Stimulated activated CD8-positive, alpha-beta memory T cell treated with anti-CD3 and anti-CD28 coated beads, Interleukin-15, amount 100 ng/mL, for 48 hours (primary cell): ENCODE results near the gene BABAM2.

Experiments
- DNase-seq, 2 donors: peaks; one replicate each; pipeline ENCODE4 v3.0.0-alpha.2; 2020; ENCODE audit warnings: low read depth in 2 of 2

The BABAM2 gene

DNA sequence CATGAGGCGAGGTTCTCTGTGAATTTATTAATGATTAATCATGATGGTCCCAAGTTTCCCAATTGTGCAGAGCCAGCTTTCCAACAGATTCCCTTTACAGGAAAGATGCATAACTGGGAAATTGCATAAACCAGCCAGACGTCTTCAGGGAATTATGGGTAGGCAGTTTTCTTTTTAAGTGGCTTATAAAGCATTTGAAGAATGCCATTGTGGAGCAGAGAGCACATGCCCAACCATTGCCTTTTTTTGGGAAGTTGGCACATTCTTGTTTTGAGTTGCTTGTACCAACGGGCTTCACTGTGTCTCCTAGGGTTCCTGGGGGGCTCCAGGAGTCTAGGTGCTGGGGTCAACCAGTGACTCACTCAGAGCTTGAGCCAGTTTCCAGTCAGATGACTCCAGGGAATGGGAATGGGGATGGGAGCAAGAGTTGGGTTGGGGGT, 270.5 kb downstream of the BABAM2 start:
- no peak for DNase-seq

DNA sequence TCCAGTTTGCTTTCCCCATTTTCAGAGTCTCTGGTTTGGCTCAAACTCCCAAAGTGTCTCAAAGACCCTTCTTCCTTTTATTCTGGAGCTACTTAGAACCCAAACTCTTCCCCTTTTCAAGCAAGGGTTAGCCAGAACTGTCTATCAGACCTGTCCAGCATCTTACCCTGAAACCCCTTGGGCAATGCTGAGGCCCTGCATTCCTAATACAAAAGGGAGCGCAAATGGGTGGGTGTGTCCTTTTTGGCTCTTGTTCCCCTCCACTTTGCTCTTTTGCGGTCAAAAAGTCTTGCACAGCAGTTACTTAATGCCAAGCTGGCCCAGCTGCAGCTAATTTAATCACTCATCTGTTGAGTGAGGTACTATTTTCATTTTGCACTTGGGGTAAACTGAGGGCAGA, 270.9 kb downstream of the BABAM2 start:
- no peak for DNase-seq

DNA sequence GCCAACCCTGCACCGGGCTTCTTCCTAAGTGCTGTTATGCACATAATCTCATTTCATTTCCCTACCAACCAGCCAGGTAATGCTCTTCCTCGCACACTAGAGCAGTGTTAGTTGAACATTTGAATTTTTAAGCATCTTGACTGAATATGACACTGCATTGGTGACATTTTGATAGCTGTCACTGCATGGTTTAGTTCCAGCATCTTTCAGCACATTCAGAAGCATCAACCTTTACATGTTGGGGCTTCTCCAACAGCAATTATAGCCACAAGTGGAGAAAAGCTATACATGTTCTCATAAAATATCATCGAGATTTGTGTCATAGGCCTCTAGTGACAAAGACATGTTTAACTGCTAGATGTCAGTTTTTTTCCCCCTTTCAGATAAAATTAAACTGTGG, 272.0 kb downstream of the BABAM2 start:
- no peak for DNase-seq

GRCh38 chr2:28163028-28163427, 272.5 kb downstream of the BABAM2 start:
- DNase-seq: no peak

- no peak for DNase-seq
Measured at GRCh38 chr2:28163627-28164279, 273.2 kb downstream of the BABAM2 start.

GRCh38 chr2:28164280-28164801, 273.8 kb downstream of the BABAM2 start:
- DNase-seq: no peak

GRCh38 chr2:28165087-28165635, 274.6 kb downstream of the BABAM2 start:
- DNase-seq: no peak

DNA sequence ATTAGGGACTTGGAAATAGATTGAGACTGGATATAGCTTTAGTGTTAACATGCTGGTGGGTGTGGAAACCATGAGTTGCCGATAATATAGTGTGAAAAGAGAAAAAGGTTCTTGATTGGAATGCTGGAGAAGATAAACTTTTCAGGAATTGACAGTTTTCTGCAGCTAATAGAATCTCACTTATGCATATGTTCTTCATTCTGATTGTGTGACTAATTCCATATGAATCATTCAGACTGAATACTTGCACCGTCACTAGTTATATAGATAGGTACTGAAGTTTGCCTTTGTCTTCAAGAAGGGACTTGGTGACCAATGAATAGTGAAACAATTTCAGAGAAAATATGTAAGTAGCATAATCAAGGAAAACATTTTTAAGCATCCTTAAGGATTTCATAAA, 276.4 kb downstream of the BABAM2 start:
- DNase-seq: no peak

DNA sequence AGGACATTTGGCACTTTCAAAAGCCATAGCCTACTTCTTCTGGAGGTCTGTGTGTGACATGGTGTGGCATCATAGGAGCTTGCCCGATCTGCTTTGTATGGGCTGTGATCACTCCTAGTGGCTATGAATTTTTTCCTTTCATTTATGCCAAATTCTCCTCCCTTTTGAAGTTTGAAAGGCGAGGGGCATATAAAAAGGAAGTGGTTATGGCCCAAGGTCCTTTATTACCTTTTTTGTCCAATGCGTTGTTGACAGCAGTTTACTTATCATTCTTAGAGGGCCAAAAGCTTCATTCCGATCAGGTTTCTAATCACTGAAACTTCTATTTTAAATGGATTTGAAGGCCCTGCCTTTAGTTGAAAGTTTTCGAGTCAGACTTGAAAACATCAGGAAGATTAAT, 277.8 kb downstream of the BABAM2 start:
- DNase-seq: no peak

DNA sequence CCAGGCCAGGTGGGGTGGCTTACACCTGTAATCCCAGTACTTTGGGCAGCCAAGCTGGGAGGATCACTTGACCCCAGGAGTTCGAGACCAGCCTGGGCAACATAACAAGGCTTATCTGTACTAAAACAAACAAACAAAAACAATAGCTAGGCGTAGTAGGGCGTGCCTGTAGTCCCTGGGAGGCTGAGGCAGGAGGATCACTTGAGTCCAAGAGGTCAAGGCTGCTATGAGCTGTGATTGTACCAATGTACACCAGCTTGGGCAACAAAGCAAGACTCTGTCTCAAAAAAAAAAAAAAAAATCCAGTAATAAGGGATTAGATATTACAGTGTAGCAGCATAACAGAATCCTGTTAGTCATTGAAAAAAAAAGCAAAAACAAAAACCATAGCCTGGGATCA, 279.0 kb downstream of the BABAM2 start:
- DNase-seq: no peak

DNA sequence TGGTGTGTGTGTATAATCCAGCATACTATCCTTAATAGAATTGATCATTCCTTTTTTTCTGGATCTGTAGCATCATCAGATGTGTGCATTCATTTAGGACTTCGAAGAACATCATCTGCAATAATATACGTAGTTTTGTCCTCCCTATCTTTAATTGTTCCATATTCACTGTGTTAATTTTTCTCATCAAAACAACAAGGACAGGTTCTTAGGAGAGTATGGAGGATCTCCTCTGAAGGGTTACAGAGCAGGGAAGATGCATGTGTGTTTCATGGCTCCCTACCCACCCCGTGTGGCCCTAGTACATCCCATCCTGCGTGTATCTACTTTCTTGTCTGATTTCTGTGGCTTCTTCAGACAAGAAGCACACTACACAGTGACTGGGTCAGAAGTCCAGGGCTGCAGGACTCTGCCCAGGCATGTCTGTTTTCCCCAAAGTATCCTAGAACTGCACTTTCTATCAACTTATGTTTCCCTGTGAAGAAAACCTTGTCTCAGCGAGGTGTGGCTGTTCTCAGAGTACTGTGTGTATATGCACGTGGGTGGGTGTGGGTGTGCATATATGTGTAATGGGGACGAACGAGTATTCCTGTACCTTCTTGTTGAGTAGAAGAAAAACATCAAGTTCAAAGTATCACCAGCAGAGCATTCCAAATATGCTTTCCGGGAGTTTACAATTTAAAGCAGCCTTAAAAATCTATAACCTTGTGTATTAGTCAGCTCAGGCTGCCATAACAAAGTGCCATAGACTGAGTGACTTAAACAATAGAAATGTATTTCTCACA, 281.8 kb downstream of the BABAM2 start:
- DNase-seq: no peak

DNA sequence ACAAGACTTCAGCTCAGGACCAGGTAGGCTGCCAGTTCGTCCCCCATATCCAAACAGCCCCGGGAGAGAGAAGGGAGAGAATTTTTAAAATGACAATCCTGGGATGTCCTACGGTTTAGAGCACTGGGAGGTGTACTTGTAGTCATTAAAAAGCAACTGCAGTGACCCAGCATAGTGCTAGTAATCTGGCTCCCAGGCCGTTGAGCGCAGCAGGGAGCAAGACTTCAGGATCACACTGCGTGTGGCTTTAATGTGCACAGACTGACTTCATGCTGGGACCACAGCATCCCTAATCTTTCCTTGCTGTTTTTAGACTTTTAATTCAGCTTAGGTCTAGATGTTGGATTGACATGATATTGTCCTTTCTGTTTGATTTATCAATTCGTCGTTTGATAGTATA, 282.8 kb downstream of the BABAM2 start:
- DNase-seq: no peak

GRCh38 chr2:28174211-28174610, 283.7 kb downstream of the BABAM2 start:
- DNase-seq: no peak

GRCh38 chr2:28175028-28175427, 284.5 kb downstream of the BABAM2 start:
- no peak for DNase-seq

DNA sequence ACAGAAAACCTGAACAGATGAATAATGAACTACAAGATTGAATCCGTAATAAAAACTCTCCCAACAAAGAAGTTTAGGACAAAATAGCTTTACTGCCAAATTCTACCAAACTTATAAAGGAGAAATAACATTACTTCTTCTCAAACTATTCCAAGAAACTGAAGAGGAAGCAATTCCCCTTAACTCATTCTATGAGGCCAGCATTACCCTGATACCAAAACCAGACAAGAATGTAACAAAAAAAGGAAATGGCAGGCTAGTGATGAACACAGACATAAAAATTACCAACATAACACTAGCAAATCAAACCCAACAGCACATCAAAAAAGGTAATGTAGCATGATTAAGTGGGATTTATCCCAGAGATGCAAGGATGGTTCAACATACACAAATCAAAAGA, 288.4 kb downstream of the BABAM2 start:
- no peak for DNase-seq

DNA sequence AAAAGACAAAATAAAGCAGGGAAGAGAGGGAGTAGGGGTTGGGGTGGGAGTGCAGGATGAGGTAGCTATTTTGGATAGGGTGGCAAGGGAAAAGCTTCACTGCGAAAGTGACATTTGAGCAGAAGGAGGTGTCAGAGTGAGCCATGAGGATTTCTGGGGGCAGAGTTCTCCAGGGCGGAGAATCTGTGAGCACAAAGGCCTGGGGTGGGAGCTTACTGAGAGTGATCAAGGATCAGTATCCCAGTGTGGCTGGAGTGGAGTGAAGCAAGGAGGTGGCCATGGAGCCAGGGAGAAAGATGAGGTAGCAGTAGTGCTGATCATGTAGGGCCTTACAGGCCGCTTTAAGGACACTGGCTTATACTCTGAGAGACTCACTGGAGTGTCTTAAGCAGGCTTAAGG, 291.3 kb downstream of the BABAM2 start:
- DNase-seq: no peak

DNA sequence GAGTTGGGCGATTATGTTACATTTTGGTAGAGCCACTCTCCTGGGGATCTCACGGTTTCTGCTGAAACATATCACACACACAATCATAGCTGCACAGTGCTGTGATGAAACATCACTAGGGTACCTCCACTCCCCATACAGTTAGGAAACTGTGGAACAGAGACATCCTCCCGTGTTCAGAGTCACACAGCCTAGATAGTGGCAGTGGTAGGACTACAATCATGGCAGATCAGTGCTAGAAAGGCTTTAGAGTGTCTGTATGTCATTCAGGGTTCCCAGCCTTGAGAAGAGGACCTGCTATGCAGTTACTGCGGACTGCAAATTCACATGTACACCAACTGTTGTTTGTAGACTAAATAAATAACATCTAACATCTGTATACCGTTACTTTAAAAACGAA, 291.8 kb downstream of the BABAM2 start:
- no peak for DNase-seq

GRCh38 chr2:28185153-28185552, 294.6 kb downstream of the BABAM2 start:
- DNase-seq: no peak

DNA sequence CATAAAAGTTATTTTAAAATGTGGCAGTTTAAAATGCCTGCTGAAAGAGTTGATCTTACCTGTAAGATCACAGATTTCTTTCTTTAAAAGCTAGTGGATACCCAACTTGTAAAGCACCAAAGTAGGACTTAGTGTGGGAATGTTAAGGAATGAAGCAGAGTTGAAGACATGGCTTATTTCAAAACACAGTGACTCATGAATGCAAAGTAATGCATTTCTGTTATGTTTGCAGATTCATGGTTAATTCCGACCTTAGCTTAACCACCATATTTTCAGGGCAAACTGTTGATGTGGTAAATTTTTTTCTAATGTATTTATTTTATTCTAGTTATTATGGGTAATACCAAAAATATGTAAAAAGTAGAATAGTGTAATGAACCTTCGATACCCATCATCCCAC, 295.4 kb downstream of the BABAM2 start:
- no peak for DNase-seq

- no peak for DNase-seq
Measured at GRCh38 chr2:28187186-28187585, 296.7 kb downstream of the BABAM2 start.

DNA sequence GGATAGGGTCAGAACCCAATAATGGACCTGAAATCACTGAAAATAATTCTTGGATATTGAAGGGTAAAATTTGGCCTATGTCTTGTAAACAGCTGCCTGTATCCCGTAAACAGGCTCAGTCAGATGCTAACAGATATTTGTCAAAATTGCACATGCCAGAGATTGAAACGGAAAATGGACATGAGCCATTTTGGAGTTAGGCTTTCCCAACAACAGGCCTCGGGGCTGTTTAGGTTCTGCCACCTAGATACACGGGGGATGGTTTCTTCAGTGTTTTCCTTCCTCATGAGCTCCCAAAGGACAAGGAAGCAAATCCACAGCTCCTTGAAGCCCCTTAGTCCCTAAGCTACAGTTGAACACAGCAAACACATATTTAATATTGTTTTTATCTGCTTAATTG, 297.9 kb downstream of the BABAM2 start:
- no peak for DNase-seq

DNA sequence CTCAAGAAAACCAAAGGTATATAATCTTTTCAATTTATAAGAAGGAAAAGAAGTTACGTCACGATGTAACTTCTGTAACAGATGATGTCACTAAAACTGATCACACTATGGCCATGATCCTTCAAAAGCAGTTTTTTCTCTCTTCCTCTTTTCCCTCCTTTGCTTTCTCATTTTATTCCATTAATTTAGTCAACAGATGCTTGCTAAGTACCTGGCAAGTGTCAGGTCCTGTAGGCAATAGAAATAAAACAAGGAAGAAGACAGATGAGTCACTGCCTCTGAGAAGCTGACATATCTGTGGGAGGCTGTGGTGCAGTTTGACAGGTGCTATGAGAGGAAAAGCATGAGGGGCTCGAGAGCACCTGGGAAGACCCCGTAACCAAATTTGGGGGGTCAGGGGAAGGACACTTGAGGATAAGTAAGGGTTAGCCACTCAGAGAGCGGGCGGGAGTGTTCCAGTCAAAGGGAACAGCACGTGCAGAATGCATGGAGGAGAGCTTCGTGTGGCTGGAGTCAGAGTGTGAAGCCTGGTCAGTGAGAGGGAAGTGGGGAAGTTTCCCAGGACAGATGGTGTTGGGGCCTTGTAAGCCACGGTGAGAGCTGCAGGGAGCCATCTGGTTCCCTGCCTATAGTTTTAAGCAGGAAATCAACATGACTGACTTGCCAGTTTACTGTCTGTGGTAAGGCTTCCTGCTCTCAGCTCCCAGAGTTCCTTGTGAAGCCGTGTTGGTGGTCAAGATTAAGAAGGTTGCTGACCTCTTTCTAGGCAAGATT, 303.3 kb downstream of the BABAM2 start:
- DNase-seq: no peak
